ENCODE data around the gene UST.

DNA sequence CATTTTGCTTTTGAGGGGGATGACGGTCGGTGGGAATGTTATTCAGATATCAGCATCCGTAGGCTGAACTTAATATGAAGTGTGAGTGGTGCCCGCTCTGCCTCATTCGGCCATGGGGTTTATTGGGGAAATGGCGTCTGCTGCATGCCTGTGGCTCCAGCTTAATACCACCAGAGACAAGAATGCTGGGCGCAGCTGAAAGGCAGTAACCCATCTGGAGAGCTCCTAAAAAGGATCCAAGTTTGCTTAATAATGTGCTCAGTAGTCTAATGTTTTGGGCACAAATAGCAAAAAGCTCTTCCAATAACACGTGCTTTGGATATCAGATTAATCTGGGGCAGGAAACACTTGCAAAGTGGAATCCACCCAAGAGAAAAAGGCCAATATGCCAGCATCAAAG is 297.7 kb downstream of the UST start:
- TF ChIP-seq, protein P1, sequence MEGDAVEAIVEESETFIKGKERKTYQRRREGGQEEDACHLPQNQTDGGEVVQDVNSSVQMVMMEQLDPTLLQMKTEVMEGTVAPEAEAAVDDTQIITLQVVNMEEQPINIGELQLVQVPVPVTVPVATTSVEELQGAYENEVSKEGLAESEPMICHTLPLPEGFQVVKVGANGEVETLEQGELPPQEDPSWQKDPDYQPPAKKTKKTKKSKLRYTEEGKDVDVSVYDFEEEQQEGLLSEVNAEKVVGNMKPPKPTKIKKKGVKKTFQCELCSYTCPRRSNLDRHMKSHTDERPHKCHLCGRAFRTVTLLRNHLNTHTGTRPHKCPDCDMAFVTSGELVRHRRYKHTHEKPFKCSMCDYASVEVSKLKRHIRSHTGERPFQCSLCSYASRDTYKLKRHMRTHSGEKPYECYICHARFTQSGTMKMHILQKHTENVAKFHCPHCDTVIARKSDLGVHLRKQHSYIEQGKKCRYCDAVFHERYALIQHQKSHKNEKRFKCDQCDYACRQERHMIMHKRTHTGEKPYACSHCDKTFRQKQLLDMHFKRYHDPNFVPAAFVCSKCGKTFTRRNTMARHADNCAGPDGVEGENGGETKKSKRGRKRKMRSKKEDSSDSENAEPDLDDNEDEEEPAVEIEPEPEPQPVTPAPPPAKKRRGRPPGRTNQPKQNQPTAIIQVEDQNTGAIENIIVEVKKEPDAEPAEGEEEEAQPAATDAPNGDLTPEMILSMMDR (IDR thresholded peaks at IDR 0.05) = no peak
- TF ChIP-seq EZH2phosphoT487 (IDR thresholded peaks at IDR 0.05) = no peak
- TF ChIP-seq EZH2 (IDR thresholded peaks at IDR 0.05) = no peak
